Type B pancreatic cell (in vitro differentiated cells): ENCODE data around the gene CTBP2. TPM values are rescaled to one million over a fixed set of nuclear protein-coding genes. Genes with fewer than 3 reads are reported as not detected.

Source experiments
- DNase-seq: peaks from one replicate; pipeline ENCODE4 v3.0.0; 2021; ENCODE audit warnings: mixed read lengths; ENCODE audit not compliant: unreplicated experiment; ENCODE audit errors: extremely low spot score
- H3K27ac Mint-ChIP-seq: 2 replicates; pipeline ENCODE4 v1.8.0; 2021; ENCODE audit warnings: mild to moderate bottlenecking, mixed read lengths
- H3K27me3 Mint-ChIP-seq: 2 replicates; pipeline ENCODE4 v1.8.0; 2021; ENCODE audit warnings: mixed read lengths
- H3K36me3 Mint-ChIP-seq: 2 replicates; pipeline ENCODE4 v1.8.0; 2021; ENCODE audit warnings: mixed read lengths
- H3K4me1 Mint-ChIP-seq: one replicate; pipeline ENCODE4 v1.8.0; 2021; ENCODE audit warnings: mixed read lengths; ENCODE audit not compliant: unreplicated experiment
- H3K4me3 Mint-ChIP-seq: 2 replicates; pipeline ENCODE4 v1.8.0; 2021; ENCODE audit warnings: mild to moderate bottlenecking, mixed read lengths
- H3K9me3 Mint-ChIP-seq: 2 replicates; pipeline ENCODE4 v1.8.0; 2021; ENCODE audit warnings: mixed read lengths
- CTCF ChIP-seq: fragments of 200-600 bp; sonication (generic); conservative IDR thresholded peaks from 2 replicates; pipeline ENCODE4 v1.5.0; 2021; ENCODE audit warnings: antibody characterized with exemption, mild to moderate bottlenecking
- total RNA-seq: library from RNA; stranded (reverse); gene quantifications from 2 replicates; pipeline ENCODE4 v1.2.1, GENCODE V29; 2021; ENCODE audit warnings: low replicate concordance

CTBP2 gene
- total RNA-seq, 1 donor from 2014 or later: 113 TPM

- Mint-ChIP-seq H3K27me3 (no peaks in the 10 kb centered on the region), H3K4me1 (peaks cover 58% of the 10 kb centered on the region), H3K27ac (peak overlapping the region; percentile 58)
Observed at GRCh38 chr10:125038637-125039036, 121.7 kb downstream of the CTBP2 start.

GRCh38 chr10:125037145-125037877, 123.1 kb downstream of the CTBP2 start:
- H3K36me3 Mint-ChIP-seq: peaks cover 35% of the 10 kb centered on the region
- H3K27me3 Mint-ChIP-seq: no peaks in the 10 kb centered on the region
- peaks cover 59% of the 10 kb centered on the region for H3K4me1 Mint-ChIP-seq
- DNase-seq: no peak
- H3K27ac Mint-ChIP-seq: peak overlapping the region; percentile 36
- H3K4me3 Mint-ChIP-seq: peak overlapping the region; percentile 17
- TF ChIP-seq CTCF: no peak
- H3K9me3 Mint-ChIP-seq: no peaks in the 10 kb centered on the region

More at GRCh38 chr10:125038637-125039036, 121.7 kb downstream of the CTBP2 start:
- H3K4me3 Mint-ChIP-seq: no peak overlapping the region
- H3K9me3 Mint-ChIP-seq: no peaks in the 10 kb centered on the region
- no peak for DNase-seq
- peaks cover 37% of the 10 kb centered on the region for H3K36me3 Mint-ChIP-seq
- TF ChIP-seq CTCF: no peak

GRCh38 chr10:125035588-125036295, 124.6 kb downstream of the CTBP2 start:
- Mint-ChIP-seq H3K4me3 (no peak overlapping the region), H3K4me1 (peaks cover 59% of the 10 kb centered on the region), H3K9me3 (no peaks in the 10 kb centered on the region), H3K36me3 (peaks cover 34% of the 10 kb centered on the region), H3K27ac (no peak overlapping the region), H3K27me3 (no peaks in the 10 kb centered on the region)
- DNase-seq: no peak
- no peak for TF ChIP-seq CTCF

GRCh38 chr10:125035136-125035535, 125.2 kb downstream of the CTBP2 start:
- Mint-ChIP-seq H3K9me3 (no peaks in the 10 kb centered on the region), H3K27ac (peak overlapping the region; percentile 24), H3K27me3 (no peaks in the 10 kb centered on the region), H3K4me3 (no peak overlapping the region), H3K36me3 (peaks cover 29% of the 10 kb centered on the region), H3K4me1 (peaks cover 59% of the 10 kb centered on the region)
- TF ChIP-seq CTCF: no peak
- DNase-seq: no peak

- no peak for DNase-seq
- Mint-ChIP-seq H3K4me1 (peaks cover 64% of the 10 kb centered on the region), H3K27ac (peak overlapping the region; percentile 24), H3K27me3 (no peaks in the 10 kb centered on the region), H3K9me3 (no peaks in the 10 kb centered on the region), H3K4me3 (no peak overlapping the region), H3K36me3 (peaks cover 30% of the 10 kb centered on the region)
- no peak for TF ChIP-seq CTCF
Observed at GRCh38 chr10:125034675-125035074, 125.7 kb downstream of the CTBP2 start.
